PC-9 (cell line): ENCODE results near the gene NUP50.

Source experiments
- EZH2 ChIP-seq: fragments of 200-600 bp; sonication (generic); IDR thresholded peaks from 2 replicates; pipeline ENCODE4 v1.8.0; 2017; ENCODE audit warnings: antibody characterized with exemption, low read depth
- TF ChIP-seq, protein P1 (sequence below): fragments of 200-600 bp; sonication (generic); conservative IDR thresholded peaks from 2 replicates; pipeline ENCODE4 v1.6.1; 2017; ENCODE audit warnings: mixed run types, antibody characterized with exemption, mild to moderate bottlenecking, moderate library complexity

DNA sequence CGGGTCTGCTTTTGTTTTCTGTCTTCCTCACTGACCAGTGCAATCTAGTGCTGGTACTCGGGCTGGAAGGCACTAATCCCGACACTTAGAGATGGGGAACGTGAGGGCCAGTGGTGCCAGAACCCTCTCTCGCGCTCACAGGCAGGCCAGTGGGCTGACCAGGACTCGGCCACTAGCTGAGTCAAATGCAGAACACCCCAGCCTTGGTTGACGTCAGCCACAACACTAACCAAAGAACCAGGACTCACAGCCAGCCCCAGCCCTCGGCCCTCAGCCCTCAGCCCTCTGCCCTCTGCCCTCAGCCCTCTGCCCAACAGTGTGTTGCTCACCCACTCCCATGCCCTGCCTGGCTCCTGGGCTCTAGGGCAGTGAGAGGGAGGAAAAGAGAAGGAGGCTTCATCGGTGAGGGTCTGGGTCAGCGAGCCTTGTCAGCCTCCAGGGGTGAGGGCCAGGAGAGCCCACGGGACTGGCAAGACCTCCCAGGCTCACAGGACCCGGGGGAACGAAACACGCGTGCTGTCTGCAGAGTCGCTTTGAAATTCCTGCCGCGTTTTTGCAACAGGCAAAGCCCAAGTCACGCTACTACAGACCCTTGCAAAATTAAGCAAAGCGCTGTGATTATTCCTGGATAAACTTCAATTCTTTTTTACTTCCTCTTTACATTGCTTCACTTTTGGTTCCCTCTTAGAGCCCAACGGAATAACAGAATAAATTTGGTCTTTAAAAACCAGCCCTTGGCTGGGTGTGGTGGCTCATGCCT is 49.4 kb downstream of the NUP50 start:
- TF ChIP-seq, protein P1, sequence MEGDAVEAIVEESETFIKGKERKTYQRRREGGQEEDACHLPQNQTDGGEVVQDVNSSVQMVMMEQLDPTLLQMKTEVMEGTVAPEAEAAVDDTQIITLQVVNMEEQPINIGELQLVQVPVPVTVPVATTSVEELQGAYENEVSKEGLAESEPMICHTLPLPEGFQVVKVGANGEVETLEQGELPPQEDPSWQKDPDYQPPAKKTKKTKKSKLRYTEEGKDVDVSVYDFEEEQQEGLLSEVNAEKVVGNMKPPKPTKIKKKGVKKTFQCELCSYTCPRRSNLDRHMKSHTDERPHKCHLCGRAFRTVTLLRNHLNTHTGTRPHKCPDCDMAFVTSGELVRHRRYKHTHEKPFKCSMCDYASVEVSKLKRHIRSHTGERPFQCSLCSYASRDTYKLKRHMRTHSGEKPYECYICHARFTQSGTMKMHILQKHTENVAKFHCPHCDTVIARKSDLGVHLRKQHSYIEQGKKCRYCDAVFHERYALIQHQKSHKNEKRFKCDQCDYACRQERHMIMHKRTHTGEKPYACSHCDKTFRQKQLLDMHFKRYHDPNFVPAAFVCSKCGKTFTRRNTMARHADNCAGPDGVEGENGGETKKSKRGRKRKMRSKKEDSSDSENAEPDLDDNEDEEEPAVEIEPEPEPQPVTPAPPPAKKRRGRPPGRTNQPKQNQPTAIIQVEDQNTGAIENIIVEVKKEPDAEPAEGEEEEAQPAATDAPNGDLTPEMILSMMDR = no peak
- no peak for TF ChIP-seq EZH2
